Calu3 (cell line): ENCODE results near the gene CD6. TPM values are rescaled to one million over a fixed set of nuclear protein-coding genes. Genes with fewer than 3 reads are reported as not detected.

ENCODE experiments used
- BruUV-seq: library from RNA; stranded (reverse); fragments of 400-500 nt; replicated peaks from 2 replicates; lab custom pipeline; 2021; lab: Mats Ljungman, UMichigan
- CTCF ChIA-PET: fragments of 300-600 bp; sonication (Branson Sonifier 250); formaldehyde crosslinking; loops from one replicate; lab custom pipeline; 2022; ENCODE audit warnings: antibody characterized with exemption; lab: Charles Lee
- DNase-seq: peaks from one replicate; pipeline ENCODE4 v3.0.0; 2022
- H3K27ac Mint-ChIP-seq: one replicate; pipeline ENCODE4 v1.8.0; 2022; ENCODE audit warnings: mixed read lengths; ENCODE audit not compliant: unreplicated experiment
- H3K27me3 Mint-ChIP-seq: one replicate; pipeline ENCODE4 v1.8.0; 2022; ENCODE audit warnings: mixed read lengths; ENCODE audit not compliant: unreplicated experiment
- H3K36me3 Mint-ChIP-seq: one replicate; pipeline ENCODE4 v1.8.0; 2022; ENCODE audit warnings: mild to moderate bottlenecking, moderate library complexity, mixed read lengths; ENCODE audit not compliant: insufficient read depth, unreplicated experiment
- H3K4me1 Mint-ChIP-seq: one replicate; pipeline ENCODE4 v1.8.0; 2022; ENCODE audit warnings: mild to moderate bottlenecking, low read depth, mixed read lengths; ENCODE audit not compliant: unreplicated experiment
- H3K4me3 Mint-ChIP-seq: one replicate; pipeline ENCODE4 v1.8.0; 2022; ENCODE audit warnings: mild to moderate bottlenecking, low read depth, moderate library complexity, mixed read lengths; ENCODE audit not compliant: unreplicated experiment
- H3K9me3 Mint-ChIP-seq: one replicate; pipeline ENCODE4 v1.8.0; 2022; ENCODE audit warnings: low read depth, mixed read lengths; ENCODE audit not compliant: unreplicated experiment
- CTCF ChIP-seq: fragments of 200-600 bp; IDR thresholded peaks from one replicate; pipeline ENCODE4 v1.8.0; 2022; ENCODE audit warnings: antibody characterized with exemption; ENCODE audit not compliant: unreplicated experiment
- intact Hi-C: fragments of 100-400 bp; cut with micrococcal nuclease; formaldehyde crosslinking; loops from one replicate; pipeline ENCODE4 v1.10.0; 2022; ENCODE audit not compliant: unreplicated experiment
- total RNA-seq: library from RNA; stranded (reverse); gene quantifications from 2 replicates; pipeline ENCODE4 v1.2.3, GENCODE V29; 2022

CD6 gene
- total RNA-seq, 1 experiment from 2014 or later: 0.26 TPM

GRCh38 chr11:61004761-61005181 is 33.3 kb downstream of the CD6 start:
- DNase-seq: no peak
- peaks cover 25% of the 10 kb centered on the region for H3K27me3 Mint-ChIP-seq
- BruUV-seq: no TSS peak
- CTCF ChIA-PET: no interaction called here
- H3K36me3 Mint-ChIP-seq: peaks cover 5% of the 10 kb centered on the region
- H3K4me3 Mint-ChIP-seq: no peak overlapping the region
- no peak overlapping the region for H3K27ac Mint-ChIP-seq
- TF ChIP-seq CTCF: no peak
- no peaks in the 10 kb centered on the region for H3K9me3 Mint-ChIP-seq
- H3K4me1 Mint-ChIP-seq: no peaks in the 10 kb centered on the region
- intact Hi-C loops: no loop called here

- peaks cover 5% of the 10 kb centered on the region for H3K36me3 Mint-ChIP-seq
- peaks cover 31% of the 10 kb centered on the region for H3K27me3 Mint-ChIP-seq
- DNase-seq: peak; percentile 49
- peak overlapping the region; percentile 58 for H3K4me3 Mint-ChIP-seq
- intact Hi-C loops: no loop called here
- H3K9me3 Mint-ChIP-seq: no peaks in the 10 kb centered on the region
- CTCF ChIA-PET: interaction anchor here (0.6 to 0.7 kb wide), 3 partner anchors 16 to 81 kb away, joined by 3 to 5 read pairs (median 3); no protein-coding TSS in a partner anchor
- no peak for TF ChIP-seq CTCF
- H3K27ac Mint-ChIP-seq: no peak overlapping the region
- BruUV-seq: no TSS peak
- no peaks in the 10 kb centered on the region for H3K4me1 Mint-ChIP-seq
Observed at GRCh38 chr11:61007383-61007955, 36.0 kb downstream of the CD6 start.

- H3K27me3 Mint-ChIP-seq: peaks cover 38% of the 10 kb centered on the region
- peak overlapping the region; percentile 58 for H3K4me3 Mint-ChIP-seq
- H3K4me1 Mint-ChIP-seq: no peaks in the 10 kb centered on the region
- TF ChIP-seq CTCF: no peak
- H3K36me3 Mint-ChIP-seq: peaks cover 5% of the 10 kb centered on the region
- H3K9me3 Mint-ChIP-seq: no peaks in the 10 kb centered on the region
- CTCF ChIA-PET: interaction anchor here (0.6 to 0.7 kb wide), 2 partner anchors 17 to 82 kb away, joined by 3 to 5 read pairs; no protein-coding TSS in a partner anchor
- intact Hi-C loops: no loop called here
- no peak overlapping the region for H3K27ac Mint-ChIP-seq
- BruUV-seq: no TSS peak
- no peak for DNase-seq
Observed at GRCh38 chr11:61007956-61008896, 36.7 kb downstream of the CD6 start.

GRCh38 chr11:61008971-61009370 is 37.5 kb downstream of the CD6 start:
- Mint-ChIP-seq H3K4me3 (no peak overlapping the region), H3K27me3 (peaks cover 46% of the 10 kb centered on the region), H3K36me3 (peaks cover 5% of the 10 kb centered on the region), H3K9me3 (no peaks in the 10 kb centered on the region), H3K27ac (no peak overlapping the region), H3K4me1 (no peaks in the 10 kb centered on the region)
- BruUV-seq: no TSS peak
- no peak for DNase-seq
- CTCF ChIA-PET: no interaction called here
- intact Hi-C loops: no loop called here
- no peak for TF ChIP-seq CTCF
